ENCODE data around the gene KRTAP10-6.
"Not testable (repeated sequence)": the region's sequence is repeated elsewhere in the genome, so short reads cannot be mapped to it uniquely, and the experiment has no call there.

KRTAP10-6 gene

DNA sequence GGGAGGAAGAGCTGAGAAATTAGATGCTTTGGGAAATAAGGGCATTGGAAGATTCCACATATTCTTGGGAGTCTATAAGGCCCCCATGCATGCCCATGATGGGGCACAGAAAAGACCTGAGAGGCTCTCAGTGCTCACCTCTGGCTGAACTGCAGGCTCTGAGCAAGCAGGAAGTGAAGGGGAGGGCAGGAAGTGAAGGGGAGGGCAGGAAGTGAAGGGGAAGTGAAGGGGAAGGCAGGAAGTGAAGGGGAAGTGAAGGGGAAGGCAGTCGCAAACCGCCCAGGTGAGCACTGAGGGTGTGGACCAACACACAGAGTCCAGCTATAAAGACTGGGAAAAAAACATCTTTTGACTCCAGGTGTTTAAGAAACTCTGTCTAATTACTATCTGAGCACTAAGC lies 38.1 kb upstream of the KRTAP10-6 start:
- Histone ChIP-seq H3K4me2 (peak overlapping the region; percentile 42), H3K4me3 (no peak overlapping the region), H3K27me3 (no peaks in the 10 kb centered on the region), H3K36me3 (no peaks in the 10 kb centered on the region), H3K27ac (no peak overlapping the region), H3K4me1 (peaks cover 23% of the 10 kb centered on the region), H3K9ac (no peak overlapping the region), H3K9me3 (peaks cover 38% of the 10 kb centered on the region), H4K20me1 (no peaks in the 10 kb centered on the region)
- no peak for TF ChIP-seq Cebpa-rat (IDR thresholded peaks at IDR 0.05)

DNA sequence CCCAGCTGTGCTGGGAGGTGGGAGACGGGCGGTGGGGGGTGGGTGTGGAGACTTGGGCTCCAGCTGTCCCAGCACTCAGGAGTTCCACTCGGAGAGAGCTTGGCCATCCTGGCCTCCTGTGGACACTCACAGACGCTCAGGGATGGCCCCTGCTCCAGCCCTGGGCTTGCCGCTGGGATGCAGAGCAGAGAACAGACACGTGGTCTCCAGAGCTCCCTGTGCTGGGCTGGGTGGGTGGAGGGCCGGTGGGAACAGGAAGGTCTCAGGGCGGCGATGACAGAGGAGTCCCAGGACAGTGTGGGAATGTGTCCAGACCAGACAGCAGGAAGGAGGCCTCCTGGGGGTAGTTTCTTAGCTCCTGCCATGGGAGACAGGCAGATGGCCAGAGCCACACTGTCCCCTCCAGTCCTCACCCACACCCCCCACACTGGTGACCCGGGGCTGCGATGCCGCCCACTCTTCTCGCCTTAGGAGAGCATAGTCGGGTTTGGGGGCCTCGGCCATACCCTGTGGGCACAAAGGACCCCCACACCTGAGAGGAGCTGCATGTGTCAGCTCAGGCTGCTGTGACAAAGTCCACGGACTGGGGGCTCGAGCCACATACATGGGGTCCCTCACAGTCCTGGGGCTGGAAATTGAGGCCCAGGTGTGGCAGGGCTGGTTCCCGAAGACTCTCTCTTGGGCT lies 36.5 kb upstream of the KRTAP10-6 start:
- TF ChIP-seq Cebpa-rat (IDR thresholded peaks at IDR 0.05) = no peak
- Histone ChIP-seq H3K4me1 (peaks cover 23% of the 10 kb centered on the region), H3K4me2 (no peak overlapping the region), H3K4me3 (no peak overlapping the region), H3K27ac (no peak overlapping the region), H3K27me3 (no peaks in the 10 kb centered on the region), H3K36me3 (no peaks in the 10 kb centered on the region), H3K9ac (no peak overlapping the region), H3K9me3 (peaks cover 53% of the 10 kb centered on the region), H4K20me1 (no peaks in the 10 kb centered on the region)

- not testable (repeated sequence) for H3K36me3 ChIP-seq, H3K4me2 ChIP-seq, H3K4me3 ChIP-seq, H3K9ac ChIP-seq, H3K27ac ChIP-seq, H3K27me3 ChIP-seq, H4K20me1 ChIP-seq
- H3K4me1 ChIP-seq = peaks cover 23% of the 10 kb centered on the region
- peaks cover 64% of the 10 kb centered on the region for H3K9me3 ChIP-seq
Observed at GRCh38 chr21:44627831-44628233, 35.5 kb upstream of the KRTAP10-6 start.

DNA sequence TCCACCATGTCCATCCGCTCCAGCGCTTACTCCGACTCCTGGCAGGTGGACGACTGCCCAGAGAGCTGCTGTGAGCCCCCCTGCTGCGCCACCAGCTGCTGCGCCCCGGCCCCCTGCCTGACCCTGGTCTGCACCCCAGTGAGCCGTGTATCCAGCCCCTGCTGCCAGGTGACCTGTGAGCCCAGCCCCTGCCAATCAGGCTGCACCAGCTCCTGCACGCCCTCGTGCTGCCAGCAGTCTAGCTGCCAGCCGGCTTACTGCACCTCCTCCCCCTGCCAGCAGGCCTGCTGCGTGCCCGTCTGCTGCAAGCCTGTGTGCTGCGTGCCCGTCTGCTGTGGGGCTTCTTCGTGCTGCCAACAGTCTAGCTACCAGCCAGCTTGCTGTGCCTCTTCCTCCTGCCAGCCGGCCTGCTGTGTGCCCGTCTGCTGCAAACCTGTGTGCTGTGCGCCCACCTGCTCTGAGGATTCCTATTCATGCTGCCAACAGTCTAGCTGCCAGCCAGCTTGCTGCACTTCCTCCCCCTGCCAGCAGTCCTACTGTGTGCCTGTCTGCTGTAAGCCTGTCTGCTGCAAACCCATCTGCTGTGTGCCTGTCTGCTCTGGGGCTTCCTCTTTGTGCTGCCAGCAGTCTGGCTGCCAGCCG lies 35.0 kb upstream of the KRTAP10-6 start:
- not testable (repeated sequence) for H3K4me2 ChIP-seq, H4K20me1 ChIP-seq, H3K27me3 ChIP-seq, H3K36me3 ChIP-seq, H3K27ac ChIP-seq, H3K9ac ChIP-seq, H3K4me3 ChIP-seq
- peaks cover 64% of the 10 kb centered on the region for H3K9me3 ChIP-seq
- peaks cover 23% of the 10 kb centered on the region for H3K4me1 ChIP-seq

DNA sequence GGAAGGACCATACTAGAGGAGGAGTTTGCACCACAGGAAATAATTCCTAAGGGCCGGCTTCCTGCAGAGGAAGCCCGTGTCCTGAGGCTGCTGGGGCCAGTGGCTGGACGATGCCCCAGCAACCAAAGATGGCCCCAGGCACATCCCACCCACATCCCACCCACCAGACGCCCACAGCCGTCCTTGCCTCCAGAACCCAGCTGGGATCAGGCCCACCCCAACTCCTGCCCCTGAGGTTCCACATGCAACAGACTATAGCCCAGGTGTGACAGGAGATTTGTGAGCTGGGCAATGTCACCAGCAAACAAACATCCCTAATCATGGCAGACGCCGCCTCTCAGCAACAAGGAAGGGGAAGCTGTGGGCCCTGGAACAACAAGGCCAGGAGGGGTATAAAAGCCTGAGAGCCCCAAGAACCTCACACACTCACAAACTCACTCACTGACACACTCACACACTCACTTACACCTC lies 34.4 kb upstream of the KRTAP10-6 start, which contains the start of gene KRTAP10-9:
KRTAP10-9 (plus strand) TSS at position 421 of the 471 bp plus-strand sequence. CDS start 79 bp downstream, outside the sequence.
- no peaks in the 10 kb centered on the region for H3K36me3 ChIP-seq
- no peak for TF ChIP-seq Cebpa-rat (IDR thresholded peaks at IDR 0.05)
- peaks cover 58% of the 10 kb centered on the region for H3K9me3 ChIP-seq
- no peaks in the 10 kb centered on the region for H4K20me1 ChIP-seq
- no peak within 1 kb of the TSS for H3K4me3 ChIP-seq
- H3K4me2 ChIP-seq = no peak within 1 kb of the TSS; the same call in 1 of the 2 replicates
- no peaks in the 10 kb centered on the region for H3K27me3 ChIP-seq
- no peak within 1 kb of the TSS for H3K27ac ChIP-seq
- H3K9ac ChIP-seq = no peak within 1 kb of the TSS
- peaks cover 23% of the 10 kb centered on the region for H3K4me1 ChIP-seq

GRCh38 chr21:44626262-44626661 lies 34.0 kb upstream of the KRTAP10-6 start:
- Histone ChIP-seq H3K36me3 (no peaks in the 10 kb centered on the region), H3K27ac (no peak overlapping the region), H3K4me1 (peaks cover 23% of the 10 kb centered on the region), H3K9me3 (peaks cover 55% of the 10 kb centered on the region), H3K4me2 (no peak overlapping the region), H3K9ac (no peak overlapping the region), H4K20me1 (no peaks in the 10 kb centered on the region), H3K4me3 (no peak overlapping the region), H3K27me3 (no peaks in the 10 kb centered on the region)
- no peak for TF ChIP-seq Cebpa-rat (IDR thresholded peaks at IDR 0.05)

DNA sequence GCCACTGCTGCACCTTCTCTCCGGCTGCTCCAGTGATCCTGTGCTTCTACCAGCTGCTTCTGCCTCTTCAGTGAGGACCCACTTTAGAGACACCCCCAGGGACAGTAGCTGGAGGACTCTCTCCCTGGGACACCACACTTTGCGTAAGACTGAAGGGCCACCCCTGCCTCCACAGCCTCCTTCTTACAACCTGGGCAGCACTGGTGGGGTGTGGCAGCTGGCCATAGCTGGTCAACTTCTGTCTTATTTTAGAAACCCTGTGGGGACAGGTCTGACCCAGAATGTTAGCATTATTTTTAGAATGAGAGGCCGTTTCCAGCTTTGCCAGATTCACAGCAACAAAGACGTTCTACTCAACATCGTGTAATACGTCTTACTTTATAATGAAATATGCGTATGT lies 33.5 kb upstream of the KRTAP10-6 start:
- Histone ChIP-seq H3K4me1 (peaks cover 23% of the 10 kb centered on the region), H3K9me3 (peaks cover 51% of the 10 kb centered on the region), H3K9ac (no peak overlapping the region), H3K4me2 (no peak overlapping the region), H3K4me3 (no peak overlapping the region), H3K27ac (no peak overlapping the region), H4K20me1 (no peaks in the 10 kb centered on the region), H3K27me3 (no peaks in the 10 kb centered on the region), H3K36me3 (no peaks in the 10 kb centered on the region)
- TF ChIP-seq Cebpa-rat (IDR thresholded peaks at IDR 0.05) = no peak

DNA sequence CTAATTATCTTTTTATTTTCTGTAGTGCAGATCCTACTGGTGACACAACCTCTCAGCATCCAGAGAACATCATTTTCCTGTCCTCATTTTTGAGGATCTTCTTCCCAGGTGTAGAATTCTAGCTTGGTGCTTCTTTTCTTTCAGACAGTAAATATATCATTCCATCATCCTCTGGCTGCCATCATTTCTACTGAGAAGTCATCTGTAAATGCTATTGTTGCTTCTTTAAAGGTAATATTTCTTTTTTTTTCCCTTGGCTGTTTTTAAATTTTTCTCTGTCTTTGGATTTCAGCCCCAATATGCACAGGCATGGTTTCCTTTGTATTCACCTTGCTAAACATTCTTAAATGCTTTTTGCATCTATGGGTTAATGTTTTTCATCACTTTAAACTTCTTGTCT lies 31.3 kb upstream of the KRTAP10-6 start:
- no peak for TF ChIP-seq Cebpa-rat (IDR thresholded peaks at IDR 0.05)
- peaks cover 43% of the 10 kb centered on the region for H3K9me3 ChIP-seq

DNA sequence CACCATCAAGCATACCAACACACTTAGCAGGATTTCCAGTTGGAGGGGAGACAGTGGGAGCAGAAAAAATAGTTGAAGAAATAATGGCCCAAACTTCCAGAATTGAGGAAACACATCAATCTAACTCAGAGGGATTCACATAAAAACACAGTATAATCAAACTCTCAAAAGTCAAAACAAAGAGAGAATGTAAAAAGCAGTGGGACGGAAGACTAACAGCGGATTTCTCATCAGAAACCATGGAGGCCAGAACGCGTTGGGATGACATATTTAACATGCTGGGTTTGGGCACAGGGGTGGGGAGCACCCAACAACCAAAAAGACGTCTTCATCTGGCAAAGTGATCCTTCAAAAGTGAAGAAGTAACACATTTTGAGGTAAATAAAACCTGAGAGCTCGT lies 27.6 kb upstream of the KRTAP10-6 start:
- Histone ChIP-seq H3K27ac (no peak overlapping the region), H4K20me1 (no peaks in the 10 kb centered on the region), H3K4me3 (no peak overlapping the region), H3K27me3 (no peaks in the 10 kb centered on the region), H3K4me2 (no peak overlapping the region), H3K9ac (no peak overlapping the region), H3K36me3 (no peaks in the 10 kb centered on the region), H3K9me3 (peaks cover 35% of the 10 kb centered on the region), H3K4me1 (peaks cover 36% of the 10 kb centered on the region)
- no peak for TF ChIP-seq Cebpa-rat (IDR thresholded peaks at IDR 0.05)

More for the DNA sequence above, 31.3 kb upstream of the KRTAP10-6 start:
- Histone ChIP-seq H3K4me1 (peaks cover 19% of the 10 kb centered on the region), H3K9ac (no peak overlapping the region), H3K27ac (no peak overlapping the region), H3K4me2 (no peak overlapping the region), H3K27me3 (no peaks in the 10 kb centered on the region), H3K4me3 (no peak overlapping the region), H4K20me1 (no peaks in the 10 kb centered on the region), H3K36me3 (no peaks in the 10 kb centered on the region)

DNA sequence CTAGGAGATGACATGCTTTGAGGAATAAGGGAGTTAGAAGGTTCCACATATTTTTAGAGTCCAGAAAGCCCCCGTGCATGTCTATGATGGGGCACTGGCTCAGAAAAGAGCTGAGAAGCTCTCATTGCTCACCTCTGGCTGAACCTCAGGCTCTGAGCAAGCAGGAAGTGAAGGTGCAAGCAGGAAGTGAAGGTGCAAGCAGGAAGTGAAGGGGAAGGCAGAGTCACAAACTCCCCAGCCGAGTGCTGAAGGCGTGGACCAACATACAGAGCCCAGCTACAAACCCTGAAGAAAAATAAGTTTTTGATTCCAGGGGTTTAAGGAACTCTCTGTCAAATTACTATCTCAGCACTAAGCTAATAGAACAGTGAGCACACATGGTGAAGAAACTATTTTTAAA lies 26.6 kb upstream of the KRTAP10-6 start:
- peak overlapping the region; percentile 59 for H3K4me2 ChIP-seq
- H3K4me1 ChIP-seq = peaks cover 44% of the 10 kb centered on the region
- no peak for TF ChIP-seq Cebpa-rat (IDR thresholded peaks at IDR 0.05)
- H3K36me3 ChIP-seq = no peaks in the 10 kb centered on the region
- no peak overlapping the region for H3K4me3 ChIP-seq
- no peak overlapping the region for H3K9ac ChIP-seq
- H4K20me1 ChIP-seq = no peaks in the 10 kb centered on the region
- peak overlapping the region; percentile 22; the same call in 1 of the 2 replicates for H3K27ac ChIP-seq
- H3K27me3 ChIP-seq = no peaks in the 10 kb centered on the region
- H3K9me3 ChIP-seq = peaks cover 25% of the 10 kb centered on the region

Data from BLaER1 (cell line).